VCaP (cell line): ENCODE data around the gene IL4I1.

ENCODE experiments used
- H3K27ac ChIP-seq: fragments of 450-650 bp; 2 replicates; pipeline ENCODE4 v1.5.1; 2017
- CTCF ChIP-seq: fragments of 450-650 bp; conservative IDR thresholded peaks from 2 replicates; pipeline ENCODE4 v1.5.1; 2017; ENCODE audit warnings: mild to moderate bottlenecking, moderate library complexity

The IL4I1 gene

DNA sequence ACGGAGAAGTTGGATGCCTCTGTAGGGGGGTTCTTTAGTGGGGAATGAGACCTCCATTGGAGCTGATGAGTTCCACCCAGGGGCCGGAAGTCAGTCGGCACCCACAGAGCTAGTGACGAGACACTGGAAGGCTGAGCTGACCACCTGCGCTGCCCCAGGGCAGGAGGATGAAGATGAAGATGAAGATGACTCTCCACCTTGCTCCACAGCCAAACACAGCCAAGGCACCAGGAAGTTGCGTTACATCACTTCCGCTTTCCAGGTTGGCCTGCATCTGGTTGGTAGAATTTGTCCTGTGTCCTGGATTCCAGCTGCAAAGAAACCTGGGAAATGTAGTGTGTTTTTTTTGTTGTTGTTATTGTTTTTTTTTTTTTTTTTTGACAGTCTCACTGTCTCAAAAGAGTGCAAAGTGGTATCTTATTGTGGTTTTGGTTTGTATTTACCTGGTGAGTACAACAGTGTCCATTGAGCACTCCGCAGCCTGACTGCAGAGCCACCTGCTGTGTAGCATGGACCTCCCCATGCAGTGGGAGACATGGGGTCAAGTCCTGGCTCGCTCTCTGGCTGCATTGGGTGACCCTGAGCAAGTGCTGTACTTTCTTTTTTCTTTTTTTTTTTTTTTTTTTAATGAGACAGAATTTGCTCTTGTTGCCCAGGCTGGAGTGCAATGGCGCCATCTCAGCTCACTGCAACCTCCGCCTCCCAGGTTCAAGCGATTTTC lies 17.3 kb downstream of the IL4I1 start:
- peak overlapping the region; percentile 100 for H3K27ac ChIP-seq
- TF ChIP-seq CTCF, result no peak

- peak overlapping the region; percentile 100 for H3K27ac ChIP-seq
- no peak for TF ChIP-seq CTCF
Observed at GRCh38 chr19:49878744-49879070, 18.0 kb downstream of the IL4I1 start.

DNA sequence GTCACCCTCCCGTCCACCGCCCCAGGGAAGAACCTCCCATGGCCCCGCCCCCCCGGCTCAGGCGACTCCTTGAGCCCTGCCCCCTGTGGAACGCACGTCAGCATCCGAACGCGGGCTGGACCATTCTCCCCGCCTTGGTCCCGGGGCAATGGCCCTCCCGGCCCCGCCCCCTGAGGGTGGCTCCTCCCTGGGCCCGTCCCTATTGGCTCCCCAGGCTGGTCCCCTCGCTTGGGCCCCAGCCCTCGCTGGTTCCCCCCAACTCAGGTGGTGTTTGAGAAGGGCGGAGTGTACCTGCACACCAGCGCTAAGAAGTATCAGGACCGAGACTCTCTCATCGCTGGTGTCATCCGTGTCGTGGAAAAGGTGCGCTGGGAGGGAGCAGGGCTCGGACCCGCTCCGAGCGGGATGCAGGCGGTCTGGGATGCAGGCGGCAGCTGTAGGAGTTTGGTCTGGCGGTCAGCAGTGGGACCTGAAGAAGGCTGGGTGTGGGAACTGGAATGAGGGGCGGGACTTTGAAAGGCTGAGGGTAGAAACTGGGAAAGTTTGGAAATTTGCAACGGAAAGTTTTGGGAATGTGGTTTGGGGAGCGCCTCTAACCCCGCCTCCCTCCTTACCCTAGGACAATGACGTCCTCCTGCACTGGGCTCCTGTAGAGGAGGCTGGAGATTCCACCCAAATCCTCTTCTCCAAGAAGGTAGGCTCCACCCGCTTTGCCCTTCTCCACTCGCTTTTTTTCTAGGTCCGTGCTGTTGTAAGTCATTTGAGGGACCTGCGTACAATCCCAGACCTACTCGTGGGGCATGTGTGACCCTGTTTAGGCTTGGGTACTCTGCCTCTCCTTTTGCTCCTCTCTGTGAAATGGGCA lies 18.6 kb downstream of the IL4I1 start:
- TF ChIP-seq CTCF, result no peak
- H3K27ac ChIP-seq, result peak overlapping the region; percentile 100

- TF ChIP-seq CTCF, result no peak
Observed at GRCh38 chr19:49877020-49877878, 19.4 kb downstream of the IL4I1 start, which contains the start of the genes AKT1S1 and TBC1D17. AKT1S1 (minus strand) TSS chr19:49877355; CDS start chr19:49873295, 4,060 bp downstream. TBC1D17 (plus strand) TSS chr19:49877702; CDS start chr19:49877724, 22 bp downstream.

GRCh38 chr19:49876422-49877019 lies 20.2 kb downstream of the IL4I1 start:
- peak overlapping the region; percentile 100 for H3K27ac ChIP-seq
- TF ChIP-seq CTCF, result no peak

More at GRCh38 chr19:49877020-49877878, 19.4 kb downstream of the IL4I1 start, which contains the start of the genes AKT1S1 and TBC1D17:
- peak within 1 kb of the TSS; percentile 100 for H3K27ac ChIP-seq

DNA sequence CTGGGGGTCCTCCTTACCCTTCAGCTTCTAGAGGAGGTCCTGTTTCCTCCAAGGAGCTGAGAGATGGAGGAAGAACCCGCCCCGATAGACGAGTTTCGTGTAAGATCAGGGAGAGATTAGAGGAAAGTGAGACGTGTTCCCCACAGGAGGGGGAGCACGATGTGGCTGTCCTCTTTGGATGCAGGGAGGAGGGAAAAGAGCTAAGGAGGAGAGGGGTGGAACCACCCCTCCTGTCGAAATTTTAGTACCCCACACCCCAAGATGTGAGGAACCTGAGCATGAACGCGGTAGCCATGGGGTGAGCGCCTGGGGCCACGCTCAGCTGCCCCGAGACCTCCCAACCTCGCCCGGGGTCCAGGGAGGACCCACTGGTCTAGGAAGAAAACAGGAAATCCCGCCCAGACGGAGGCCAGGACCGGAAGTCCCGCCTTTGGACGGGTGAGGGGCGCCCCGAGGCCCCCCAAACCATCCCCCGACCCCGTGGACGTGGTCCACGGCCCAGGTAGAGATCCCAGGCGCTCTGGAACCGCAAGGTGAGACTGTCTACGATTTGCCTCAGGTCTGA lies 20.7 kb downstream of the IL4I1 start:
- TF ChIP-seq CTCF, result no peak
- H3K27ac ChIP-seq, result peak overlapping the region; percentile 100
